ENCODE data around the gene MBNL2. TPM values are rescaled to one million over a fixed set of nuclear protein-coding genes. Genes with fewer than 3 reads are reported as not detected.
A peak's percentile ranks its signal among the peaks of the same experiment; 100 is the strongest.

Gene MBNL2
- total and polyA plus RNA-seq, 8 donors, result 8.9 to 66.5 (median 37.7) TPM

DNA sequence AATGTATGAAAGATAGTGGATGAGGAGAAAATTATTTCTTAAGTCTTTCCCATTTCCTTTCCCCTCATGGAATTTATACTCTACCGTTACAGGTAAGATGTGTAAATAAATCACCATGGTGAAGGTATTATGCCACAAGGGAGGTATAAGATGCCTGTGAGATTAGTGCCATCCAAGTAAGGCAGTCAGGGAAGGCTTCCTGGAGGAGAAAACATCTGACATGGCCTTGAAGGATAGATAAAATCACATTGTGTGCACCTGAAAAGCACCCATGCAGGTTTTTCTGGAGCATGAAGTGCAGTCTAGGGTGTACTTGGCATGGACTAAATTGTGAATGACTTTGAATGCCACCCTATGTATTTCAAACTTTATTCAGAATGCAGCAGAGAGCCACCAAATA, 15.3 kb downstream of the MBNL2 start:
- no peaks in the 10 kb centered on the region for H3K36me3 ChIP-seq
- no peaks in the 10 kb centered on the region for H3K27me3 ChIP-seq
- 49 to 53% methylated on average over 1 of the region's 1 CpG for WGBS, 2 donors
- no peak overlapping the region for H3K27ac ChIP-seq
- no peak for DNase-seq
- no peaks in the 10 kb centered on the region for H3K9me3 ChIP-seq
- H3K4me1 ChIP-seq, result peaks cover 43 to 68% (median 45%) of the 10 kb centered on the region in 3 donors
- FAIRE-seq, result no peak
- no peak for ATAC-seq
- intact Hi-C loops (cut with DNase I), result no loop called here
- H3K4me3 ChIP-seq, result no peak overlapping the region
- no peak for TF ChIP-seq CTCF (IDR thresholded peaks at IDR 0.05)

GRCh38 chr13:97238432-97238831, 16.3 kb downstream of the MBNL2 start:
- Histone ChIP-seq H3K36me3 (no peaks in the 10 kb centered on the region), H3K9me3 (no peaks in the 10 kb centered on the region), H3K27me3 (no peaks in the 10 kb centered on the region), H3K4me3 (no peak overlapping the region), H3K4me1 (peaks cover 43 to 73% (median 45%) of the 10 kb centered on the region in 3 donors), H3K27ac (no peak overlapping the region)
- DNase-seq, result no peak
- intact Hi-C loops (cut with DNase I), result no loop called here
- no peak for FAIRE-seq
- TF ChIP-seq CTCF (IDR thresholded peaks at IDR 0.05), result no peak
- 85 to 88% methylated on average over 5 of the region's 5 CpGs for WGBS, 2 donors
- no peak for ATAC-seq

DNA sequence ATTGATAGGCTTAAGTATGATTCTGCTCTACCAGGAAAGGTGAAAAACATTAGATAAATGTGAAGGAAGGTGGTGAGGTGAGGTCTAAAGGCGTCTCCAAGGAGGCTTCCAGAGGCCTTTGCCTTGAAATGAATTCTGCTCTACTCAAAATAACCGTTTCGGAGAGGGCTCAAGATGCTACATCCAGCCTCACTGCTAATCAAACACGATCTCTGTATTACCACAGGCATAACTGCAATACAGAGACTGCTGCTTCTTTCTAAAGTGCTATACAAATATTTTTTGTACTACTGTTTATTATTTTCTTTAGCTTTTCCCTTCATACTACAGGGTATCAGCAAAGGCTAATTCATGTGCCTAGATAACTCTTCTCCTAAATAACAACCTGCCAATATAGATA, 16.8 kb downstream of the MBNL2 start:
- no peak overlapping the region for H3K27ac ChIP-seq
- H3K4me3 ChIP-seq, result no peak overlapping the region
- intact Hi-C loops (cut with DNase I), result no loop called here
- no peaks in the 10 kb centered on the region for H3K36me3 ChIP-seq
- no peaks in the 10 kb centered on the region for H3K27me3 ChIP-seq
- peaks cover 38 to 74% (median 43%) of the 10 kb centered on the region in 3 donors for H3K4me1 ChIP-seq
- 83 to 90% methylated on average over 4 of the region's 4 CpGs for WGBS, 2 donors
- FAIRE-seq, result no peak
- ATAC-seq, result no peak
- no peak for TF ChIP-seq CTCF (IDR thresholded peaks at IDR 0.05)
- H3K9me3 ChIP-seq, result no peaks in the 10 kb centered on the region
- DNase-seq, result no peak

DNA sequence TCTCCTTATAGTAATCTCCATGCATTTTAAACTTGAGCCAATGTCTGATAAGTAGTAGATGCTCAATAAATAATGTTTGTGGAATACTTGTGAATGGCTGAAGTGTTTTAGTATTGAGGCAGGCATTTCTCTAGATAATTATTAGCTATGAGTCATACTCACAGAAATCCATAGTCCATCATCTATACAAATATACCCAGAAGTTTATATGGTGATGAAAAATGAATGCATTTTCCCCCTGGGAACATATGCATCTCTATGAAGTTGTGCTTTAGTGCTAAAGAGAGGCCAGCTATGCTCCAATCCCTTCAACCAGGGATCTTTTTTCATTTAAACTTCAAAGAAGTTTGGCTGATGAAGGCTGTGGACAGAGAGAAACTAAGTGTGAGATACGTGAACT, 17.2 kb downstream of the MBNL2 start:
- H3K36me3 ChIP-seq, result no peaks in the 10 kb centered on the region
- FAIRE-seq (peak; percentile 64), DNase-seq (no peak), ATAC-seq (no peak)
- H3K4me1 ChIP-seq, result peaks cover 39 to 75% (median 40%) of the 10 kb centered on the region in 3 donors
- H3K27ac ChIP-seq, result no peak overlapping the region
- no peaks in the 10 kb centered on the region for H3K27me3 ChIP-seq
- no peak for TF ChIP-seq CTCF (IDR thresholded peaks at IDR 0.05)
- intact Hi-C loops (cut with DNase I), result no loop called here
- H3K9me3 ChIP-seq, result no peaks in the 10 kb centered on the region
- 84 to 93% methylated on average over 1 of the region's 1 CpG for WGBS, 2 donors
- no peak overlapping the region for H3K4me3 ChIP-seq

DNA sequence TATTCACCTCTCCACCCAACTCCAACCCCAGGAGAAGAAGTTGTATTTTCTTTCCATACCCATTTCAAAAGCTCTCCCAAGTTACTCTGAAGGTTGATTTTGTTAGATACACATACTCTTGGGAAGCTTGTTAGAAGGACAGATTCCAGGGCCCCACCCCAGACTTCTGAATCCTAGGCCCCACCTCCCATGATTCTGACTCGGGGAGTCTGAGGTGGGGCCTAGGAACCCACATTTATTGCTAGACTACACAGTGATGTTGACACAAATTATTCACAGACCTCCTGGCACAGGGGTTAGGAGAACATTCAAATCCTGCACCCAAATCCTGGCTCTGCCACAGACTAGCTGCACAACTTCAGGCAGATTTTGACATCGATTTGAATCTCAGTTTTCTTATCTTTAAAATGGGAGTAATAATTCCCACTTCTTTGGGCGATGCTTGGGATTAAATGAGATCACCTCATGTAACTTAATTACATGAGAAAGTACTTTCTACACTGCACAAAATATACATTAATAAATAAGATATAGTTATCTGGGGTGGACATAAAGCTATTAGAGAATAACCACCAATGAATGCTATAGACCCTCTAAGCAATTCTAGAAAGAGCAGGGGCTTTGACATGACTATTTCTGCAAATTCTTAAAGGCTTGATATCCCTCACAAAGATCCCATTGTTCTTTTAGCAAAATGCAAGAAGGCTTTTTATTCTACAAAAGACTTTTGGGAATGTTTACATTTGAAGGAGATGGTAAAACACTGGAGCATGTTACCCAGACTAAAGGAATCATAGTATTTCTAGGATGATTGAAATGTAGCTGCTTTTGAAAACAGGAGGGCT, 18.0 kb downstream of the MBNL2 start:
- WGBS, 2 donors, result 63 to 80% methylated on average over 3 of the region's 3 CpGs
- no peaks in the 10 kb centered on the region for H3K27me3 ChIP-seq
- intact Hi-C loops (cut with DNase I), result no loop called here
- ATAC-seq, result no peak
- no peak overlapping the region for H3K27ac ChIP-seq
- DNase-seq, result no peak
- peaks cover 40 to 75% (median 42%) of the 10 kb centered on the region in 3 donors for H3K4me1 ChIP-seq
- no peak for TF ChIP-seq CTCF (IDR thresholded peaks at IDR 0.05)
- H3K9me3 ChIP-seq, result no peaks in the 10 kb centered on the region
- no peaks in the 10 kb centered on the region for H3K36me3 ChIP-seq
- FAIRE-seq, result no peak
- no peak overlapping the region for H3K4me3 ChIP-seq
